OCI-LY7 (cell line): ENCODE data around the gene DTWD2. TPM values are rescaled to one million over a fixed set of nuclear protein-coding genes. Genes with fewer than 3 reads are reported as not detected.
"Not testable (repeated sequence)": the region's sequence is repeated elsewhere in the genome, so short reads cannot be mapped to it uniquely, and the experiment has no call there.

Source experiments
- BruUV-seq: library from RNA; stranded (reverse); fragments of 400-500 nt; replicated peaks from 2 replicates; lab custom pipeline; 2021; lab: Mats Ljungman, UMichigan
- CTCF ChIA-PET: fragments of 300-600 bp; sonication (Branson Sonifier 250); formaldehyde crosslinking; loops from one replicate; lab custom pipeline; 2022; ENCODE audit warnings: antibody characterized with exemption; ENCODE audit not compliant: unreplicated experiment; lab: Charles Lee
- POLR2A ChIA-PET: fragments of 300-600 bp; sonication (Branson Sonifier 250); formaldehyde crosslinking; loops from one replicate; lab custom pipeline; 2022; ENCODE audit warnings: antibody characterized with exemption; lab: Charles Lee
- DNase-seq: peaks from one replicate; pipeline ENCODE4 v3.0.0-alpha.2; 2015; ENCODE audit warnings: low spot score
- H2AFZ ChIP-seq: fragments of 200-600 bp; sonication (generic), shearing (Covaris generic); 2 replicates; pipeline ENCODE4 v1.6.1; 2014; ENCODE audit warnings: mild to moderate bottlenecking, antibody characterized with exemption, low read length, moderate library complexity
- H3K27ac ChIP-seq: fragments of 200-600 bp; sonication (generic); 2 replicates; pipeline ENCODE4 v1.5.1; 2014; ENCODE audit warnings: mixed run types, low read depth, mild to moderate bottlenecking, moderate library complexity, low read length, inconsistent platforms; ENCODE audit not compliant: poor library complexity, severe bottlenecking
- H3K36me3 ChIP-seq: fragments of 200-600 bp; sonication (generic); 2 replicates; pipeline ENCODE4 v1.6.1; 2014; ENCODE audit warnings: mild to moderate bottlenecking, antibody characterized with exemption, low read length, moderate library complexity, mixed read lengths; ENCODE audit not compliant: insufficient read depth
- H3K4me1 ChIP-seq: fragments of 200-600 bp; sonication (generic); 2 replicates; pipeline ENCODE4 v1.5.1; 2014; ENCODE audit warnings: mild to moderate bottlenecking, low read length; ENCODE audit not compliant: insufficient read depth, poor library complexity, severe bottlenecking
- H3K4me2 ChIP-seq: fragments of 200-600 bp; sonication (generic); 2 replicates; pipeline ENCODE4 v1.6.1; 2014; ENCODE audit warnings: mild to moderate bottlenecking, low read length
- H3K4me3 ChIP-seq: fragments of 200-600 bp; sonication (generic); 2 replicates; pipeline ENCODE4 v1.5.1; 2014; ENCODE audit warnings: mild to moderate bottlenecking, low read depth, low read length; ENCODE audit not compliant: poor library complexity, severe bottlenecking
- H3K79me2 ChIP-seq: fragments of 200-600 bp; sonication (generic); 2 replicates; pipeline ENCODE4 v1.6.1; 2016; ENCODE audit warnings: low read depth, mild to moderate bottlenecking, low read length, moderate library complexity, mixed read lengths; ENCODE audit not compliant: insufficient read depth
- H3K9me2 ChIP-seq: fragments of 200-600 bp; sonication (generic); 2 replicates; pipeline ENCODE4 v1.6.1; 2016; ENCODE audit warnings: mild to moderate bottlenecking, low read length, mixed read lengths; ENCODE audit not compliant: insufficient read depth
- H3K9me3 ChIP-seq: fragments of 200-600 bp; sonication (generic); 2 replicates; pipeline ENCODE4 v1.6.1; 2014; ENCODE audit warnings: mild to moderate bottlenecking, mixed run types, low read length, mixed read lengths
- H4K20me1 ChIP-seq: fragments of 200-600 bp; sonication (generic); 2 replicates; pipeline ENCODE4 v1.6.1; 2014; ENCODE audit warnings: mild to moderate bottlenecking, antibody characterized with exemption, low read length, moderate library complexity, mixed read lengths; ENCODE audit not compliant: insufficient read depth
- CTCF ChIP-seq: fragments of 200-600 bp; sonication (generic); conservative IDR thresholded peaks from 2 replicates; pipeline ENCODE4 v1.5.1; 2014; ENCODE audit warnings: mild to moderate bottlenecking, antibody characterized with exemption, low read length, moderate library complexity, mixed read lengths
- EZH2phosphoT487 ChIP-seq: fragments of 200-600 bp; sonication (generic); IDR thresholded peaks from 2 replicates; pipeline ENCODE4 v1.6.1; 2018; ENCODE audit warnings: low read depth, borderline replicate concordance, mild to moderate bottlenecking, mixed run types, antibody characterized with exemption, low read length, moderate library complexity, mixed read lengths
- intact Hi-C: fragments of 100-400 bp; cut with micrococcal nuclease; formaldehyde crosslinking; loops from one replicate; pipeline ENCODE4 v1.10.0; 2022; ENCODE audit not compliant: unreplicated experiment
- total RNA-seq, 2 experiments: library from RNA; depleted of rRNA in 1 of 2; stranded (reverse); fragments of >200 nt in 1 of 2; shearing (Covaris generic) in 1 of 2; gene quantifications; 2 replicates each; pipeline ENCODE4 v1.2.3, GENCODE V29; 2014 to 2022

The DTWD2 gene
- total RNA-seq, 2 experiments from 2014 or later: 4.2 to 6.4 TPM

- H3K79me2 ChIP-seq, H3K27ac ChIP-seq, H4K20me1 ChIP-seq, intact Hi-C loops, CTCF ChIA-PET, H3K9me2 ChIP-seq, H3K4me1 ChIP-seq, H3K36me3 ChIP-seq, H3K9me3 ChIP-seq, H3K4me3 ChIP-seq, H3K4me2 ChIP-seq, DNase-seq, BruUV-seq, H2AFZ ChIP-seq, POLR2A ChIA-PET: not testable (repeated sequence)
These were observed 138.8 kb downstream of the DTWD2 start for GRCh38 chr5:118849507-118849906.

GRCh38 chr5:118844351-118844750 is 144.0 kb downstream of the DTWD2 start:
- Histone ChIP-seq H2AFZ (no peak overlapping the region), H3K79me2 (no peaks in the 10 kb centered on the region), H3K27ac (no peak overlapping the region), H3K4me3 (no peak overlapping the region), H4K20me1 (no peaks in the 10 kb centered on the region), H3K9me2 (no peaks in the 10 kb centered on the region), H3K9me3 (no peaks in the 10 kb centered on the region), H3K4me1 (no peaks in the 10 kb centered on the region), H3K36me3 (no peaks in the 10 kb centered on the region), H3K4me2 (no peak overlapping the region)
- intact Hi-C loops: no loop called here
- no peak for DNase-seq
- TF ChIP-seq CTCF (no peak), EZH2phosphoT487 (no peak)
- BruUV-seq: no TSS peak
- POLR2A ChIA-PET: interaction anchor here (0.6 to 0.7 kb wide), 2 partner anchors 148 to 1299 kb away, joined by 3 read pairs; no protein-coding TSS in a partner anchor
- CTCF ChIA-PET: no interaction called here

DNA sequence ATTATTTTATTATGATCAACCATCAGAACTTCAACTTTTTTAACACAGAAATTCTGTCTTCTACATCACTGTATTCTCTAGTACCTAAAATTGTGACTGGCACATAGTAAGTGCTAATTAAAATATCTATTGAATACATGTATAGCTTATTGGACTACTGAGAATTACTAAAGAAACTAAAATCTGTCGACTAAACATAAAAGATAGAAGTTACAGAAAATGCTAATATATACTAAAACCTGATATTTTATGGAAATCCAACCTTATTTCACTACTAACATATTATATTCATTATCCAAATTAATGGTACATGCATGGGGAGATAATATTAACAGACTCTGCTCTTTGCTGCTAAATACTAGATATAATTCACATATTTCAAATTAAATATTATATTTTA is 153.6 kb downstream of the DTWD2 start:
- Histone ChIP-seq H3K9me3 (no peaks in the 10 kb centered on the region), H4K20me1 (no peaks in the 10 kb centered on the region), H3K4me1 (no peaks in the 10 kb centered on the region), H3K79me2 (no peaks in the 10 kb centered on the region), H3K4me3 (no peak overlapping the region), H3K36me3 (no peaks in the 10 kb centered on the region), H3K27ac (no peak overlapping the region), H2AFZ (no peak overlapping the region), H3K4me2 (no peak overlapping the region), H3K9me2 (no peaks in the 10 kb centered on the region)
- no peak for DNase-seq
- intact Hi-C loops: no loop called here
- TF ChIP-seq CTCF (no peak), EZH2phosphoT487 (no peak)
- ChIA-PET CTCF (no interaction called here), POLR2A (no interaction called here)
- no TSS peak for BruUV-seq
